ENCODE data around the gene UBE4B.

DNA sequence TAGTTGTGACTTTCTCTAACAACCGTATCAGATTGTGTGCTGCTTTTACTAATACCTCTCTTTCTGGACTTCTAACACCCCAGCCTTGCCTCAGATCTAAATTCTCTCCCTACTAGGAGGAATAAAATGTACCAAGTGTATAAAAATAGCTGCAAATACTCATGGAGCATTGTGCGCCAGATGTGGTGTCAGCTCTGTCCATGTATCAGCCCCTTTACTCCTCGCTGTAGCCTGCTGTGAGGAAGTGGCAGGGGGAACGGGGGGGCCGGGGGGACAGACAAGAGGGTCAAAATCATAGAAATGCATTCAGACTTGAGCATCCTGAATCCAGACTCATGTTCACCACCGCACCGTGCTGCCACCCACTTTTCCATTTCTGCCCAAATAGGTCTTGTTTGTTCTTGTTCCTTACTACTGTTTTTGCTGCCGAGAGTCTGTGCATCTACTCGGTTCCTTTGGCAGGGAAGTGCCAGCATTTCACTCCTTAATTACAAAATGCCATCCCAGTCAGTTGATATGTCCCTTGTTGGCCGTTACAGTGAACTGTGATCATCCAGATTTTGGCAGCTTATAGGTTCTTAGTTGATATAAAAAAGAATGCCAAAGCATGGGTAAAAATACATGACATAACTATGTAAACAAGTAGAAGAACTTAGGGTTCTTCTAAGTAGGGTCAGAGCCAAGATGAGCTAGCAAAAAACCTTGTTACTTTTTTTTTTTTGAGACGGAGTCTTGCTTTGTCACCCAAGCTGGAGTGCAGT, 76.4 kb downstream of the UBE4B start:
- no peak for TF ChIP-seq ZNF777 (CRISPR knock-in tag; IDR thresholded peaks at IDR 0.05)
- TF ChIP-seq, protein P1, sequence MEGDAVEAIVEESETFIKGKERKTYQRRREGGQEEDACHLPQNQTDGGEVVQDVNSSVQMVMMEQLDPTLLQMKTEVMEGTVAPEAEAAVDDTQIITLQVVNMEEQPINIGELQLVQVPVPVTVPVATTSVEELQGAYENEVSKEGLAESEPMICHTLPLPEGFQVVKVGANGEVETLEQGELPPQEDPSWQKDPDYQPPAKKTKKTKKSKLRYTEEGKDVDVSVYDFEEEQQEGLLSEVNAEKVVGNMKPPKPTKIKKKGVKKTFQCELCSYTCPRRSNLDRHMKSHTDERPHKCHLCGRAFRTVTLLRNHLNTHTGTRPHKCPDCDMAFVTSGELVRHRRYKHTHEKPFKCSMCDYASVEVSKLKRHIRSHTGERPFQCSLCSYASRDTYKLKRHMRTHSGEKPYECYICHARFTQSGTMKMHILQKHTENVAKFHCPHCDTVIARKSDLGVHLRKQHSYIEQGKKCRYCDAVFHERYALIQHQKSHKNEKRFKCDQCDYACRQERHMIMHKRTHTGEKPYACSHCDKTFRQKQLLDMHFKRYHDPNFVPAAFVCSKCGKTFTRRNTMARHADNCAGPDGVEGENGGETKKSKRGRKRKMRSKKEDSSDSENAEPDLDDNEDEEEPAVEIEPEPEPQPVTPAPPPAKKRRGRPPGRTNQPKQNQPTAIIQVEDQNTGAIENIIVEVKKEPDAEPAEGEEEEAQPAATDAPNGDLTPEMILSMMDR (CRISPR knock-in tag; IDR thresholded peaks at IDR 0.05), result no peak

All from HepG2 (cell line).